Measurements from ENCODE around the gene CIAO3.

Gene CIAO3

GRCh38 chr16:685967-686366 is 54.8 kb downstream of the CIAO3 start:
- no peak for TF ChIP-seq GATA2 (IDR thresholded peaks at IDR 0.05; ENCODE audit: low read depth, low read length)
- no peak for TF ChIP-seq GATA3 (IDR thresholded peaks at IDR 0.05; ENCODE audit: low read depth, low read length)

- TF ChIP-seq GATA3 (IDR thresholded peaks at IDR 0.05; ENCODE audit: low read depth, low read length) (no peak), GATA2 (IDR thresholded peaks at IDR 0.05; ENCODE audit: low read depth, low read length) (no peak)
Observed at GRCh38 chr16:684961-685696, 55.7 kb downstream of the CIAO3 start.

- TF ChIP-seq GATA2 (IDR thresholded peaks at IDR 0.05; ENCODE audit: low read depth, low read length) (no peak), GATA3 (IDR thresholded peaks at IDR 0.05; ENCODE audit: low read depth, low read length) (no peak)
Observed at GRCh38 chr16:684071-684794, 56.6 kb downstream of the CIAO3 start, which contains the start of gene JMJD8. Gene JMJD8 (minus strand): TSS chr16:684334. CDS start chr16:684319, 15 bp downstream.

GRCh38 chr16:683396-684070 is 57.3 kb downstream of the CIAO3 start:
- no peak for TF ChIP-seq GATA2 (IDR thresholded peaks at IDR 0.05; ENCODE audit: low read depth, low read length)
- TF ChIP-seq GATA3 (IDR thresholded peaks at IDR 0.05; ENCODE audit: low read depth, low read length) = no peak

- TF ChIP-seq GATA2 (IDR thresholded peaks at IDR 0.05; ENCODE audit: low read depth, low read length) = no peak
- no peak for TF ChIP-seq GATA3 (IDR thresholded peaks at IDR 0.05; ENCODE audit: low read depth, low read length)
Observed at GRCh38 chr16:682493-683395, 58.1 kb downstream of the CIAO3 start.

- no peak for TF ChIP-seq GATA3 (IDR thresholded peaks at IDR 0.05; ENCODE audit: low read depth, low read length)
- TF ChIP-seq GATA2 (IDR thresholded peaks at IDR 0.05; ENCODE audit: low read depth, low read length) = no peak
Observed at GRCh38 chr16:681746-682427, 58.9 kb downstream of the CIAO3 start.

GRCh38 chr16:680967-681745 is 59.6 kb downstream of the CIAO3 start:
- no peak for TF ChIP-seq GATA2 (IDR thresholded peaks at IDR 0.05; ENCODE audit: low read depth, low read length)
- no peak for TF ChIP-seq GATA3 (IDR thresholded peaks at IDR 0.05; ENCODE audit: low read depth, low read length)

- TF ChIP-seq GATA3 (IDR thresholded peaks at IDR 0.05; ENCODE audit: low read depth, low read length) = no peak
- no peak for TF ChIP-seq GATA2 (IDR thresholded peaks at IDR 0.05; ENCODE audit: low read depth, low read length)
Observed at GRCh38 chr16:680625-680945, 60.2 kb downstream of the CIAO3 start.

- no peak for TF ChIP-seq GATA2 (IDR thresholded peaks at IDR 0.05; ENCODE audit: low read depth, low read length)
- TF ChIP-seq GATA3 (IDR thresholded peaks at IDR 0.05; ENCODE audit: low read depth, low read length) = no peak
Observed at GRCh38 chr16:679814-680624, 60.8 kb downstream of the CIAO3 start, which contains the start of gene STUB1. Gene STUB1 (plus strand): TSS chr16:680410. CDS start chr16:680526, 116 bp downstream.
